ENCODE measurements around the gene SCUBE1. TPM values are rescaled to one million over a fixed set of nuclear protein-coding genes. Genes with fewer than 3 reads are reported as not detected.

Gene SCUBE1
- total and polyA plus RNA-seq, 9 donors, result 5.5 to 202 (median 49.0) TPM

- DNase-seq, result no peak
- intact Hi-C loops (cut with DNase I), result loop anchor here in 2 of 4 donors (5.0 to 10.0 kb wide), 2 partner anchors 32 to 105 kb away; partner anchors contain the start of gene SCUBE1 (in 1 of the 2)
- 55 to 62% (median 60%) methylated on average over 9 of the region's 9 CpGs for WGBS, 3 donors
Measured at GRCh38 chr22:43239956-43240355, 103.2 kb downstream of the SCUBE1 start.

DNA sequence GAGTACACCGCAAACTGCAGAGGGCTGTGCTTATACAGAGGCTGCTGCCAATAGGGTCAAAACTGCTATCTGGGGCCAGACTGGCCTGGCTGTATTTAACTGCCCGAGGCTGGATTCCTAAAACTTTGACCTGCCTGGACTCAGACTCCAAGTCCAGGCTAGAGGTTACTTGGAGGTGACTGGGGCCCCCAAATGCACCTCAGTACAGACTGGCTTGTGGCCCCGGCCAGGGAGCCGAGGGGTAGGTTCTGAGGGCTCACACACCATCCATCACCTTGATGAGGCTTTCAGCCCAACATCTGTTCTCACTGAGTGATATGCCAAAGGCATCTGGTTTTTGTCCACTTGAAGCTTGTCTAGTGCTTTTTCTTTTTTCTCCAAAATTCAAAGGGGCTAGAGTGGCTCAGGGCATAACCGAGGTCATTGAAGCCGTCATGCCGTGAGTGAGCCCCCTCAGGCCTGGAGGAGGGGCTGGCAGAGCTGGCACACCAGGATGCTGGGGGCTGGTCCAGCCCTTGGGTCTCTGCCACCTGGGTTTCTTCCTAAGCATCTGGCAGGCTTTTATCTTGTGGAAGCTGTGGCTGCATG is 103.9 kb downstream of the SCUBE1 start:
- H3K27ac ChIP-seq, result peak overlapping the region in 1 of 2 donors; percentile 84
- DNase-seq, result peak; percentile 53 to 84 (median 76)
- peaks cover 60% of the 10 kb centered on the region for H3K4me1 ChIP-seq (ENCODE audit: insufficient read depth)
- no peaks in the 10 kb centered on the region for H3K36me3 ChIP-seq
- H3K9me3 ChIP-seq, result no peaks in the 10 kb centered on the region
- H3K27me3 ChIP-seq, result no peaks in the 10 kb centered on the region
- no peak overlapping the region for H3K4me3 ChIP-seq
- 9 to 27% (median 13%) methylated on average over 7 of the region's 7 CpGs for WGBS, 3 donors
- TF ChIP-seq CTCF (IDR thresholded peaks at IDR 0.05) (no peak), EP300 (IDR thresholded peaks at IDR 0.05) (no peak), POLR2A (IDR thresholded peaks at IDR 0.05) (no peak)
- intact Hi-C loops (cut with DNase I), result loop anchor here in 2 of 4 donors (5.0 to 10.0 kb wide), 2 partner anchors 33 to 106 kb away; partner anchors contain the start of gene SCUBE1 (in 1 of the 2)

More at GRCh38 chr22:43239956-43240355, 103.2 kb downstream of the SCUBE1 start:
- TF ChIP-seq EP300 (IDR thresholded peaks at IDR 0.05) (no peak), CTCF (IDR thresholded peaks at IDR 0.05) (no peak), POLR2A (IDR thresholded peaks at IDR 0.05) (no peak)
- Histone ChIP-seq H3K9me3 (no peaks in the 10 kb centered on the region), H3K27ac (peak overlapping the region in 1 of 2 donors; percentile 84), H3K4me1 (ENCODE audit: insufficient read depth) (peaks cover 60% of the 10 kb centered on the region), H3K4me3 (no peak overlapping the region), H3K27me3 (no peaks in the 10 kb centered on the region), H3K36me3 (no peaks in the 10 kb centered on the region)

GRCh38 chr22:43238526-43239006 is 104.6 kb downstream of the SCUBE1 start:
- Histone ChIP-seq H3K27me3 (no peaks in the 10 kb centered on the region), H3K4me3 (no peak overlapping the region), H3K4me1 (ENCODE audit: insufficient read depth) (peaks cover 61% of the 10 kb centered on the region), H3K27ac (peak overlapping the region; percentile 32 to 84), H3K9me3 (no peaks in the 10 kb centered on the region), H3K36me3 (no peaks in the 10 kb centered on the region)
- WGBS, 3 donors, result 54 to 70% (median 56%) methylated on average over 19 of the region's 19 CpGs
- TF ChIP-seq POLR2A (IDR thresholded peaks at IDR 0.05) (no peak), EP300 (IDR thresholded peaks at IDR 0.05) (no peak), CTCF (IDR thresholded peaks at IDR 0.05) (no peak)
- DNase-seq, result peak in 3 of 5 donors; percentile 56 to 64 (median 57)
- intact Hi-C loops (cut with DNase I), result loop anchor here in 2 of 4 donors (5.0 to 10.0 kb wide), 2 partner anchors 34 to 106 kb away; partner anchors contain the start of gene SCUBE1 (in 1 of the 2)

- WGBS, 3 donors, result 39 to 71% (median 55%) methylated on average over 8 to 9 of the region's 9 CpGs
- intact Hi-C loops (cut with DNase I), result loop anchor here in 2 of 4 donors (5.0 to 10.0 kb wide), 2 partner anchors 35 to 108 kb away; partner anchors contain the start of gene SCUBE1 (in 1 of the 2)
- peak in 1 of 5 donors; percentile 55 for DNase-seq
- TF ChIP-seq CTCF (IDR thresholded peaks at IDR 0.05) (no peak), POLR2A (IDR thresholded peaks at IDR 0.05) (no peak), EP300 (IDR thresholded peaks at IDR 0.05) (no peak)
- H3K27me3 ChIP-seq, result no peaks in the 10 kb centered on the region
- H3K4me3 ChIP-seq, result no peak overlapping the region
- no peaks in the 10 kb centered on the region for H3K36me3 ChIP-seq
- peaks cover 62% of the 10 kb centered on the region for H3K4me1 ChIP-seq (ENCODE audit: insufficient read depth)
- H3K9me3 ChIP-seq, result no peaks in the 10 kb centered on the region
- peak overlapping the region; percentile 32 to 84 for H3K27ac ChIP-seq
Measured at GRCh38 chr22:43237280-43237679, 105.9 kb downstream of the SCUBE1 start.
